Glutamatergic neuron (in vitro differentiated cells): ENCODE data around the gene BZW2. TPM values are rescaled to one million over a fixed set of nuclear protein-coding genes. Genes with fewer than 3 reads are reported as not detected.
"Not testable (repeated sequence)": the region's sequence is repeated elsewhere in the genome, so short reads cannot be mapped to it uniquely, and the experiment has no call there.

Experiments
- DNase-seq: peaks from one replicate; pipeline ENCODE4 v3.0.0; 2022
- H3K27ac Mint-ChIP-seq: one replicate; pipeline ENCODE4 v1.8.0; 2020; ENCODE audit warnings: mild to moderate bottlenecking, mixed read lengths, inconsistent platforms; ENCODE audit not compliant: unreplicated experiment
- H3K27me3 Mint-ChIP-seq: one replicate; pipeline ENCODE4 v1.8.0; 2020; ENCODE audit warnings: mild to moderate bottlenecking, moderate library complexity, mixed read lengths, inconsistent platforms; ENCODE audit not compliant: unreplicated experiment
- H3K36me3 Mint-ChIP-seq: one replicate; pipeline ENCODE4 v1.8.0; 2020; ENCODE audit warnings: mild to moderate bottlenecking, mixed read lengths, inconsistent platforms; ENCODE audit not compliant: unreplicated experiment
- H3K4me1 Mint-ChIP-seq: one replicate; pipeline ENCODE4 v1.8.0; 2020; ENCODE audit warnings: mild to moderate bottlenecking, low read depth, mixed read lengths, inconsistent platforms; ENCODE audit not compliant: unreplicated experiment
- H3K4me3 Mint-ChIP-seq: one replicate; pipeline ENCODE4 v1.8.0; 2020; ENCODE audit warnings: mild to moderate bottlenecking, mixed read lengths, inconsistent platforms; ENCODE audit not compliant: unreplicated experiment
- H3K9me3 Mint-ChIP-seq: one replicate; pipeline ENCODE4 v1.8.0; 2020; ENCODE audit warnings: mild to moderate bottlenecking, moderate library complexity, mixed read lengths, inconsistent platforms; ENCODE audit not compliant: unreplicated experiment
- CTCF ChIP-seq: fragments of 200-600 bp; sonication (generic); IDR thresholded peaks from one replicate; pipeline ENCODE4 v1.5.0; 2021; ENCODE audit not compliant: partially characterized antibody, unreplicated experiment
- total RNA-seq: library from RNA; stranded (reverse); fragmentation: NEBNext Ultra II Directional; extraction: Animal tissue kit (Norgen Biotek cat#: 25700); gene quantifications from one replicate; pipeline ENCODE4 v1.2.1, GENCODE V29; 2021; ENCODE audit not compliant: unreplicated experiment

BZW2 gene
- total RNA-seq, 1 donor from 2014 or later: 86.7 TPM

GRCh38 chr7:16655394-16655793 is 9.4 kb downstream of the BZW2 start:
- Mint-ChIP-seq H3K4me1 (peaks cover 23% of the 10 kb centered on the region), H3K36me3 (no peaks in the 10 kb centered on the region), H3K4me3 (no peak overlapping the region), H3K27ac (no peak overlapping the region), H3K9me3 (no peaks in the 10 kb centered on the region), H3K27me3 (no peaks in the 10 kb centered on the region)
- no peak for TF ChIP-seq CTCF
- no peak for DNase-seq

GRCh38 chr7:16656141-16656540 is 10.2 kb downstream of the BZW2 start:
- Mint-ChIP-seq H3K27ac (no peak overlapping the region), H3K4me1 (peaks cover 22% of the 10 kb centered on the region), H3K36me3 (no peaks in the 10 kb centered on the region), H3K4me3 (no peak overlapping the region), H3K9me3 (no peaks in the 10 kb centered on the region), H3K27me3 (no peaks in the 10 kb centered on the region)
- DNase-seq: no peak
- TF ChIP-seq CTCF: no peak

GRCh38 chr7:16657656-16658279 is 11.8 kb downstream of the BZW2 start:
- peak; percentile 43 for DNase-seq
- Mint-ChIP-seq H3K4me1 (peaks cover 25% of the 10 kb centered on the region), H3K27me3 (peaks cover 1% of the 10 kb centered on the region), H3K9me3 (no peaks in the 10 kb centered on the region), H3K36me3 (no peaks in the 10 kb centered on the region), H3K27ac (peak overlapping the region; percentile 83), H3K4me3 (peak overlapping the region; percentile 48)
- TF ChIP-seq CTCF: no peak

- H3K9me3 Mint-ChIP-seq, DNase-seq, H3K27ac Mint-ChIP-seq, H3K27me3 Mint-ChIP-seq, H3K36me3 Mint-ChIP-seq, H3K4me3 Mint-ChIP-seq: not testable (repeated sequence)
- peaks cover 29% of the 10 kb centered on the region for H3K4me1 Mint-ChIP-seq
Observed at GRCh38 chr7:16659854-16660497, 14.0 kb downstream of the BZW2 start.

GRCh38 chr7:16660702-16661464 is 14.9 kb downstream of the BZW2 start:
- TF ChIP-seq CTCF: no peak
- DNase-seq: no peak
- peaks cover 1% of the 10 kb centered on the region for H3K27me3 Mint-ChIP-seq
- no peak overlapping the region for H3K27ac Mint-ChIP-seq
- no peaks in the 10 kb centered on the region for H3K36me3 Mint-ChIP-seq
- H3K4me1 Mint-ChIP-seq: peaks cover 26% of the 10 kb centered on the region
- H3K4me3 Mint-ChIP-seq: no peak overlapping the region
- no peaks in the 10 kb centered on the region for H3K9me3 Mint-ChIP-seq
